ENCODE results near the gene CRTAC1. TPM values are rescaled to one million over a fixed set of nuclear protein-coding genes. Genes with fewer than 3 reads are reported as not detected.

CRTAC1 gene
- total RNA-seq, 4 donors from 2014 or later: 4.0 to 8.7 (median 5.0) TPM

GRCh38 chr10:98001736-98002135 is 28.7 kb downstream of the CRTAC1 start:
- no peaks in the 10 kb centered on the region for H3K4me1 ChIP-seq
- H3K4me3 ChIP-seq: no peak overlapping the region
- intact Hi-C loops (cut with DNase I): no loop called here
- peaks cover 0 to 10% (median 3%) of the 10 kb centered on the region in 4 donors for H3K9me3 ChIP-seq
- DNase-seq (ENCODE audit: extremely low spot score): no peak
- TF ChIP-seq POLR2A (IDR thresholded peaks at IDR 0.05; ENCODE audit: low read depth): no peak
- H3K27me3 ChIP-seq: peaks cover 0 to 26% (median 3%) of the 10 kb centered on the region in 4 donors
- 65% methylated on average over 9 of the region's 9 CpGs for WGBS
- H3K36me3 ChIP-seq: no peaks in the 10 kb centered on the region
- no peak overlapping the region for H3K27ac ChIP-seq (replicated peaks in 1 of 4)

GRCh38 chr10:98000346-98000745 is 30.1 kb downstream of the CRTAC1 start:
- Histone ChIP-seq H3K4me1 (no peaks in the 10 kb centered on the region), H3K27me3 (peaks cover 0 to 12% (median 0%) of the 10 kb centered on the region in 4 donors), H3K9me3 (peaks cover 0 to 10% (median 3%) of the 10 kb centered on the region in 4 donors), H3K27ac (replicated peaks in 1 of 4) (no peak overlapping the region), H3K4me3 (no peak overlapping the region), H3K36me3 (no peaks in the 10 kb centered on the region)
- TF ChIP-seq, protein P1, sequence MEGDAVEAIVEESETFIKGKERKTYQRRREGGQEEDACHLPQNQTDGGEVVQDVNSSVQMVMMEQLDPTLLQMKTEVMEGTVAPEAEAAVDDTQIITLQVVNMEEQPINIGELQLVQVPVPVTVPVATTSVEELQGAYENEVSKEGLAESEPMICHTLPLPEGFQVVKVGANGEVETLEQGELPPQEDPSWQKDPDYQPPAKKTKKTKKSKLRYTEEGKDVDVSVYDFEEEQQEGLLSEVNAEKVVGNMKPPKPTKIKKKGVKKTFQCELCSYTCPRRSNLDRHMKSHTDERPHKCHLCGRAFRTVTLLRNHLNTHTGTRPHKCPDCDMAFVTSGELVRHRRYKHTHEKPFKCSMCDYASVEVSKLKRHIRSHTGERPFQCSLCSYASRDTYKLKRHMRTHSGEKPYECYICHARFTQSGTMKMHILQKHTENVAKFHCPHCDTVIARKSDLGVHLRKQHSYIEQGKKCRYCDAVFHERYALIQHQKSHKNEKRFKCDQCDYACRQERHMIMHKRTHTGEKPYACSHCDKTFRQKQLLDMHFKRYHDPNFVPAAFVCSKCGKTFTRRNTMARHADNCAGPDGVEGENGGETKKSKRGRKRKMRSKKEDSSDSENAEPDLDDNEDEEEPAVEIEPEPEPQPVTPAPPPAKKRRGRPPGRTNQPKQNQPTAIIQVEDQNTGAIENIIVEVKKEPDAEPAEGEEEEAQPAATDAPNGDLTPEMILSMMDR (IDR thresholded peaks at IDR 0.05): no peak
- TF ChIP-seq POLR2AphosphoS5 (IDR thresholded peaks at IDR 0.05) (no peak), EP300 (IDR thresholded peaks at IDR 0.05) (no peak), POLR2A (IDR thresholded peaks at IDR 0.05; ENCODE audit: low read depth) (no peak)
- DNase-seq (ENCODE audit: extremely low spot score): no peak
- intact Hi-C loops (cut with DNase I): no loop called here
- WGBS: 89% methylated on average over 10 of the region's 11 CpGs

DNA sequence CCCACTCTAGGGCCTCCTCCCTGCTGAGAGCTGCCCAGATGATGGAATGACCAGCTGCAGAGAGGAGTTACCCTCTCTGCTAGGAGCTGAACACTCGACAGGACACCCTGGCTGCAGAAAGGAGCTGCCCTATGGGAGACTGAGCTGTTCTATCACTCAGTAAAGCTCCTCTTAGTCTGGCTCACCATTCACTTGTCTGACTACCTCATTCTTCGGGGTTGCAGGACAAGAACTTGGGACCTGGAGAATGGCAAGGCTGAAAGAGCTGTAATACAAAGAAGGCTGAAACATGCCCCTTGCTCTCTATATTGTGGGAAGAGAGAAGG is 30.5 kb downstream of the CRTAC1 start:
- no peak for TF ChIP-seq POLR2A (IDR thresholded peaks at IDR 0.05; ENCODE audit: low read depth)
- H3K36me3 ChIP-seq: no peaks in the 10 kb centered on the region
- H3K9me3 ChIP-seq: peaks cover 0 to 10% (median 3%) of the 10 kb centered on the region in 4 donors
- DNase-seq (ENCODE audit: extremely low spot score): no peak
- WGBS: 33% methylated on average over 1 of the region's 2 CpGs
- H3K27ac ChIP-seq (replicated peaks in 1 of 4): no peak overlapping the region
- peaks cover 0 to 12% (median 0%) of the 10 kb centered on the region in 4 donors for H3K27me3 ChIP-seq
- no peak overlapping the region for H3K4me3 ChIP-seq
- H3K4me1 ChIP-seq: no peaks in the 10 kb centered on the region
- intact Hi-C loops (cut with DNase I): no loop called here

GRCh38 chr10:97999066-97999922 is 31.1 kb downstream of the CRTAC1 start:
- peaks cover 0 to 10% (median 3%) of the 10 kb centered on the region in 4 donors for H3K9me3 ChIP-seq

DNA sequence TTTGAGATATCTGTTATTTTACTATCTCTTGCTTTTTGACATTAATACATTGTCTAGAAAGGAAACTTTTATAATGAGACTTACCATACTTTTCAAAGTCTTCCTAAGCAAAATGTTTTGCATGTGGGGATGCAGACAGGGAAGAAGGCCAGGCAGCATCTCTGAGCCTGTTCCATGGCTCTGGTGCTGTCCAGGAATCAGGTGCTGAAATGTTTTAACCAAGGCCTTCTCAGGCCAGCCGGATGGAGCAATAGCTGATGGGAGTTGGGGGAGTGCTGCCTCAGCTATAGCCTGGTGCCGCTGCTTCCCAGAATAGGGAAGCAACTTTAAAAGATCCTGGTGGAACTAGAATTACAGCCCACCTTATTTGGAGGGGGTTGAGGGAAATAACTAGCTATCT is 38.5 kb downstream of the CRTAC1 start:
- Histone ChIP-seq H3K36me3 (no peaks in the 10 kb centered on the region), H3K9me3 (no peaks in the 10 kb centered on the region), H3K27ac (replicated peaks in 1 of 4) (no peak overlapping the region), H3K4me3 (no peak overlapping the region), H3K27me3 (peaks cover 0 to 22% (median 0%) of the 10 kb centered on the region in 4 donors), H3K4me1 (no peaks in the 10 kb centered on the region)
- whole genome bisulfite sequencing: 23% methylated on average over 2 of the region's 2 CpGs
- DNase-seq (ENCODE audit: extremely low spot score): no peak
- intact Hi-C loops (cut with DNase I): no loop called here
- TF ChIP-seq POLR2A (IDR thresholded peaks at IDR 0.05; ENCODE audit: low read depth): no peak
- TF ChIP-seq, protein P1 (IDR thresholded peaks at IDR 0.05): no peak
- no peak for TF ChIP-seq POLR2AphosphoS5 (IDR thresholded peaks at IDR 0.05)
- no peak for TF ChIP-seq EP300 (IDR thresholded peaks at IDR 0.05)

More at GRCh38 chr10:97999066-97999922, 31.1 kb downstream of the CRTAC1 start:
- Histone ChIP-seq H3K4me3 (no peak overlapping the region), H3K27ac (replicated peaks in 1 of 4) (no peak overlapping the region), H3K27me3 (peaks cover 0 to 17% (median 0%) of the 10 kb centered on the region in 4 donors), H3K4me1 (no peaks in the 10 kb centered on the region), H3K36me3 (no peaks in the 10 kb centered on the region)
- no peak for DNase-seq (ENCODE audit: extremely low spot score)
- 87% methylated on average over 6 of the region's 10 CpGs for WGBS
- TF ChIP-seq POLR2AphosphoS5 (IDR thresholded peaks at IDR 0.05) (no peak), POLR2A (IDR thresholded peaks at IDR 0.05; ENCODE audit: low read depth) (no peak), EP300 (IDR thresholded peaks at IDR 0.05) (no peak)
- TF ChIP-seq, protein P1 (IDR thresholded peaks at IDR 0.05): no peak
- intact Hi-C loops (cut with DNase I): no loop called here
